ENCODE measurements around the gene LRRK1. TPM values are rescaled to one million over a fixed set of nuclear protein-coding genes. Genes with fewer than 3 reads are reported as not detected.

Gene LRRK1
- total and polyA plus RNA-seq, 2 donors (not counting 1 experiment from before 2014, with no cell fraction given) = 19.8 to 53.0 TPM

DNA sequence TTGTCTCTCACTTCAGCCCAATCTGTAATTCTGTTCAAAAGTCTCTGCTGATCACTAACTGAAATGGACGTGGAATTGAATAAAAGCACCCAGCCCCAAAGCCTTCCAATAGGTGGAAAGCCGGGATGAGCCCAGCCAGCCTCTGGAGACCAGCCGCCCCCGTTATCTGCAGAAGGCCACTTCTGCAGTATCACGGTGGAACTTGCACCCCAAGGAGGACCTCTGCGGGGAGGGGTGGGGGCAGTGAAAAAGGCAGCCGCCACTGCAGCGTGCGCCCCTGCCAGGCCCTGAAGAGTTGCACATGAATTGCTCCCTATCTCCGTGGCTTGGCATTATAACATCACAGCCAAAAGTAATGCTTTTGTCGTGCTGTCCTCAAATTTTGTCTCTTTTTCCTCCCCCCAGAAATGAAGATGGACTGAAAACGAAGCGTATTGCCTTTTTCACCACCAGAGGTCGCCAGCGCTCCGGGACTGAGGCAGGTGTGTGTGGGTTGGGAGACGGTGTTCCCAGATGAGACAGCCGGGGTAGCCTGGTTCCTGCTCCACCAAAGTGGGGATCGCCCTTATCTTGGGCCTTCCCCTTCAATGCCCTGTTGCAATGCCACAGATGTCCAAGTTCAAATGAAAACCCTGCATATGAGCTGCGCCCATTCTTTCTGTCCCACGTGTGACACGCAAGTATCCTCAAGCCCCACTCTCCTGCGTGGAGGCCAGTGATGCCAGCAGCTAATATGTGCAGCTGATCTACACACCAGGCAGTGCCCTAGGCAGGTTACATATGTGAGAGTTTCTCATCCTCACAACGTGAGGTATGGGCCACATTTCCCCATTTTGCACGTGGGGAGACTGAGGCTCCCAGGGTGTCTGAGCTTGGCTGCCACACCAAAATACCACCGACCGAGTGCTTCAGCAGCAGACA is 96.0 kb downstream of the LRRK1 start:
- Histone ChIP-seq H3K4me1 (ENCODE audit: control insufficient read depth in 2 of 2, insufficient read depth in 2 of 2, low read length in 2 of 2) (no peaks in the 10 kb centered on the region), H3K27me3 (replicated peaks in 1 of 4; ENCODE audit: control extremely low read depth in 1 of 4, control insufficient read depth in 3 of 4, insufficient read depth in 4 of 4, low read length in 3 of 4) (no peaks in the 10 kb centered on the region), H3K9ac (ENCODE audit: low read length) (no peak overlapping the region), H2AFZ (ENCODE audit: insufficient read depth, low read depth, low read length, poor library complexity, severe bottlenecking) (no peak overlapping the region), H3K9me3 (ENCODE audit: control extremely low read depth in 1 of 3, control insufficient read depth in 2 of 3, insufficient read depth in 1 of 3, low read length in 2 of 3) (no peaks in the 10 kb centered on the region), H4K20me1 (ENCODE audit: control insufficient read depth, insufficient read depth, low read length, poor library complexity, severe bottlenecking) (no peaks in the 10 kb centered on the region), H3K36me3 (replicated peaks in 1 of 2; ENCODE audit: control extremely low read depth in 1 of 2, control insufficient read depth in 1 of 2, extremely low read depth in 1 of 2, insufficient read depth in 2 of 2, low read length in 1 of 2) (peaks cover 13 to 58% of the 10 kb centered on the region in 2 experiments), H3K27ac (ENCODE audit: low read length in 2 of 2) (no peak overlapping the region), H3K4me3 (ENCODE audit: control extremely low read depth in 1 of 5, extremely low read depth in 1 of 5, insufficient read depth in 1 of 5, low read depth in 2 of 5, low read length in 4 of 5) (no peak overlapping the region), H3K79me2 (ENCODE audit: control insufficient read depth, insufficient read depth, low read length) (no peaks in the 10 kb centered on the region), H3K4me2 (replicated peaks; ENCODE audit: low read depth, low read length, poor library complexity, severe bottlenecking) (no peak overlapping the region)
- DNase-seq = peak; percentile 73
- POLR2A ChIA-PET = no interaction called here
- WGBS (ENCODE audit: insufficient coverage) = 79% methylated on average over 21 of the region's 27 CpGs
- H3K27ac Mint-ChIP-seq = no peak overlapping the region
- H3K4me3 Mint-ChIP-seq = no peak overlapping the region
- no peaks in the 10 kb centered on the region for H3K27me3 Mint-ChIP-seq
- intact Hi-C loops (cut with micrococcal nuclease) = loop anchor here (1.0 to 5.0 kb wide), 3 partner anchors 72 to 627 kb away; partner anchors contain the start of gene CHSY1
- H3K4me1 Mint-ChIP-seq = no peaks in the 10 kb centered on the region
- CTCF ChIA-PET = interaction anchor here (0.7 to 14.2 kb wide), 20 partner anchors 8 to 253 kb away, joined by 3 to 807 read pairs (median 6); partner anchors contain the start of genes CHSY1 and LRRK1
- peak; percentile 65 for ATAC-seq (ENCODE audit: low read depth)
- TF ChIP-seq, protein P1, sequence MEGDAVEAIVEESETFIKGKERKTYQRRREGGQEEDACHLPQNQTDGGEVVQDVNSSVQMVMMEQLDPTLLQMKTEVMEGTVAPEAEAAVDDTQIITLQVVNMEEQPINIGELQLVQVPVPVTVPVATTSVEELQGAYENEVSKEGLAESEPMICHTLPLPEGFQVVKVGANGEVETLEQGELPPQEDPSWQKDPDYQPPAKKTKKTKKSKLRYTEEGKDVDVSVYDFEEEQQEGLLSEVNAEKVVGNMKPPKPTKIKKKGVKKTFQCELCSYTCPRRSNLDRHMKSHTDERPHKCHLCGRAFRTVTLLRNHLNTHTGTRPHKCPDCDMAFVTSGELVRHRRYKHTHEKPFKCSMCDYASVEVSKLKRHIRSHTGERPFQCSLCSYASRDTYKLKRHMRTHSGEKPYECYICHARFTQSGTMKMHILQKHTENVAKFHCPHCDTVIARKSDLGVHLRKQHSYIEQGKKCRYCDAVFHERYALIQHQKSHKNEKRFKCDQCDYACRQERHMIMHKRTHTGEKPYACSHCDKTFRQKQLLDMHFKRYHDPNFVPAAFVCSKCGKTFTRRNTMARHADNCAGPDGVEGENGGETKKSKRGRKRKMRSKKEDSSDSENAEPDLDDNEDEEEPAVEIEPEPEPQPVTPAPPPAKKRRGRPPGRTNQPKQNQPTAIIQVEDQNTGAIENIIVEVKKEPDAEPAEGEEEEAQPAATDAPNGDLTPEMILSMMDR (IDR thresholded peaks at IDR 0.05) = peak; percentile 83
- TF ChIP-seq EZH2 (IDR thresholded peaks at IDR 0.05; ENCODE audit: borderline replicate concordance, insufficient read depth, low read depth, low read length, poor library complexity, severe bottlenecking) = no peak
- H3K9me3 Mint-ChIP-seq (ENCODE audit: insufficient read depth) = no peaks in the 10 kb centered on the region

DNA sequence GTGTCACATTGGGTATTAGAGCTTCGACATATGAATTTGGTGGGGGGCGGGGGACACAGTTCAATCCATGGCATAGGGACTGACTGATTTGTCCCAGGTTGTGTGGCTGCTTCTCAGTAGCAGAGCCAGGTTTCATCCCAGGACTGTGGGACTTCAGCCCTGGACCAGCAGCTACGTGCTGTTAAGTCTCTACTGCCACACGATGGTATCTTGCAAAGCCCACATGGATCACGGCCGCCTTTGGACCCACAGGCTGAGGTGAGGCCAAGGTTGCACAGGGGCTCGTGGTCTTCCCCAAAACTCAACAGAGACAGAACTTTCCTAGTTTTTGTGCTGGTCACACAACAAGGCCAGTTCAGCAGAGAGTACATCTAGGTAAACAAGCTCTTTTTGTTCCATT is 97.4 kb downstream of the LRRK1 start:
- Histone ChIP-seq H3K4me2 (replicated peaks; ENCODE audit: low read depth, low read length, poor library complexity, severe bottlenecking) (no peak overlapping the region), H2AFZ (ENCODE audit: insufficient read depth, low read depth, low read length, poor library complexity, severe bottlenecking) (no peak overlapping the region), H3K9ac (ENCODE audit: low read length) (no peak overlapping the region), H3K4me1 (ENCODE audit: control insufficient read depth in 2 of 2, insufficient read depth in 2 of 2, low read length in 2 of 2) (no peaks in the 10 kb centered on the region), H3K27me3 (replicated peaks in 1 of 4; ENCODE audit: control extremely low read depth in 1 of 4, control insufficient read depth in 3 of 4, insufficient read depth in 4 of 4, low read length in 3 of 4) (no peaks in the 10 kb centered on the region), H3K9me3 (ENCODE audit: control extremely low read depth in 1 of 3, control insufficient read depth in 2 of 3, insufficient read depth in 1 of 3, low read length in 2 of 3) (no peaks in the 10 kb centered on the region), H3K79me2 (ENCODE audit: control insufficient read depth, insufficient read depth, low read length) (no peaks in the 10 kb centered on the region), H3K27ac (ENCODE audit: low read length in 2 of 2) (no peak overlapping the region), H3K4me3 (ENCODE audit: control extremely low read depth in 1 of 5, extremely low read depth in 1 of 5, insufficient read depth in 1 of 5, low read depth in 2 of 5, low read length in 4 of 5) (no peak overlapping the region), H4K20me1 (ENCODE audit: control insufficient read depth, insufficient read depth, low read length, poor library complexity, severe bottlenecking) (no peaks in the 10 kb centered on the region), H3K36me3 (replicated peaks in 1 of 2; ENCODE audit: control extremely low read depth in 1 of 2, control insufficient read depth in 1 of 2, extremely low read depth in 1 of 2, insufficient read depth in 2 of 2, low read length in 1 of 2) (peaks cover 13 to 58% of the 10 kb centered on the region in 2 experiments)
- WGBS (ENCODE audit: insufficient coverage) = 92% methylated on average over 5 of the region's 7 CpGs
- DNase-seq (no peak), ATAC-seq (ENCODE audit: low read depth) (no peak)
- H3K4me3 Mint-ChIP-seq = no peak overlapping the region
- intact Hi-C loops (cut with micrococcal nuclease) = loop anchor here (5.0 kb wide), 2 partner anchors 71 to 626 kb away; no protein-coding TSS in a partner anchor
- CTCF ChIA-PET = interaction anchor here (0.6 to 11.1 kb wide), 16 partner anchors 9 to 274 kb away, joined by 3 to 133 read pairs (median 6); no protein-coding TSS in a partner anchor
- TF ChIP-seq EZH2 (IDR thresholded peaks at IDR 0.05; ENCODE audit: borderline replicate concordance, insufficient read depth, low read depth, low read length, poor library complexity, severe bottlenecking) = no peak
- TF ChIP-seq, protein P1 (IDR thresholded peaks at IDR 0.05) = no peak
- H3K27me3 Mint-ChIP-seq = no peaks in the 10 kb centered on the region
- no peaks in the 10 kb centered on the region for H3K4me1 Mint-ChIP-seq
- POLR2A ChIA-PET = no interaction called here
- H3K9me3 Mint-ChIP-seq (ENCODE audit: insufficient read depth) = no peaks in the 10 kb centered on the region
- H3K27ac Mint-ChIP-seq = no peak overlapping the region
